ENCODE measurements around the gene CCL27. TPM values are rescaled to one million over a fixed set of nuclear protein-coding genes. Genes with fewer than 3 reads are reported as not detected.

The CCL27 gene
- total and polyA plus RNA-seq, 2 of the 8 experiments (the other 6 are each of a cell fraction or from before 2014, with no cell fraction given): 0.42 TPM; not detected in 1

DNA sequence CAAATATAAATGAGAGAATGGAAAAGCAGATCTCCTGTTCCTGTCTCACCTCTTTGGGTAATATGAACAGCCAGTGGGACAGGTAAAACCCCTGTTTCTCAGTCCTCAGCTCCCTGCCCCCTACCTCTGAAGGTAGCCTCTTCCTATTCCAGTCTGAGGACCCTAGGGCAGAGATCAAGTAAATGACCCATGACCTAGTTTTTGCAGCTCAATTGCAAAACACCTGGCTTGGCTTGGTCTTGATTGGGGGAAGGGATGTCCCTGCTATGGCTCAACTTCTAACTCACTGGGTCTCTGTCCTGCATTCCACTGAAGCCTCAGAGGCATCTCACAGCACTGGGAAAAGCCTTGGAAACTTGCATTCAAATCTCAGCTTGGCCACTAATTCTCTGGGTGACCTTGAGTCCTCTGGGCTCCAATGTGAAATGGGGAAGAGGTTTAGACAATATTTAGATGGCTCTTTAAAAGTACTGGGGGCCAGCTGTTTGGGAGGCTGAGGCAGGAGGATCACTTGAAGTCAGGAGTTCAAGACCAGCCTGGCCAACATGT, 17.6 kb downstream of the CCL27 start (continued):
- TF ChIP-seq TCF12 (IDR thresholded peaks at IDR 0.05; ENCODE audit: low read depth, low read length) (peak; percentile 95), POLR2A (IDR thresholded peaks at IDR 0.05; ENCODE audit: control extremely low read depth in 1 of 2, low read depth in 2 of 2, low read length in 2 of 2) (no peak), TBP (IDR thresholded peaks at IDR 0.05; ENCODE audit: low read depth, low read length) (no peak), CBX8 (IDR thresholded peaks at IDR 0.05; ENCODE audit: borderline replicate concordance, low read depth, low read length) (no peak), CEBPB (IDR thresholded peaks at IDR 0.05; ENCODE audit: low read depth, low read length) (peak; percentile 90), HDAC6 (IDR thresholded peaks at IDR 0.05; ENCODE audit: low read depth, low read length) (no peak), BRCA1 (IDR thresholded peaks at IDR 0.05; ENCODE audit: low read depth, low read length) (no peak), SUZ12 (IDR thresholded peaks at IDR 0.05; ENCODE audit: low read length) (no peak), ASH2L (IDR thresholded peaks at IDR 0.05; ENCODE audit: low read length) (peak; percentile 63), TEAD4 (IDR thresholded peaks at IDR 0.05; ENCODE audit: low read depth, low read length) (peak; percentile 60; the same call in 1 of the 2 replicates)

Measured in H1 (cell line).